K562 (cell line): ENCODE measurements around the gene ZNF778. TPM values are rescaled to one million over a fixed set of nuclear protein-coding genes. Genes with fewer than 3 reads are reported as not detected.

Experiments used
- CC2D1A ChIP-seq: fragments of 450-650 bp; IDR thresholded peaks from 2 replicates; pipeline ENCODE4 v1.6.1; 2017; ENCODE audit warnings: mild to moderate bottlenecking
- CCAR2 ChIP-seq: fragments of 200-400 bp; formaldehyde crosslinking; IDR thresholded peaks from 2 replicates; pipeline ENCODE4 v1.6.1; 2017; ENCODE audit warnings: mild to moderate bottlenecking, low read depth, low read length
- ETV5 ChIP-seq: sonication (generic); formaldehyde crosslinking; IDR thresholded peaks from 2 replicates; pipeline ENCODE4 v1.4.0; 2020; ENCODE audit warnings: low read depth, mild to moderate bottlenecking, missing genetic modification reagents
- FOSL1 ChIP-seq: fragments of 200-800 bp; sonication (Bioruptor generic); conservative IDR thresholded peaks from 2 replicates; pipeline ENCODE4 v1.6.1; 2016; ENCODE audit warnings: missing genetic modification characterization, missing compliant biosample characterization
- GTF2F1 ChIP-seq: IDR thresholded peaks from 2 replicates; pipeline ENCODE4 v1.6.1; 2011; ENCODE audit warnings: low read depth, low read length, improper control_type of control experiment
- MCM5 ChIP-seq: fragments of 450-650 bp; IDR thresholded peaks from 2 replicates; pipeline ENCODE4 v1.6.1; 2016; ENCODE audit warnings: low read depth
- NR2C2 ChIP-seq, 2 experiments: fragments of 200-800 bp in 1 of 2; sonication (Bioruptor generic) in 1 of 2; sonication (generic) in 1 of 2; formaldehyde crosslinking in 1 of 2; IDR thresholded peaks; 2 replicates each; pipeline versions ENCODE4 v1.6.1 to v1.8.0; 2016 to 2022; ENCODE audit warnings: mild to moderate bottlenecking in 1 of 2, missing compliant biosample characterization in 1 of 2, missing genetic modification characterization in 1 of 2, missing genetic modification reagents in 1 of 2
- SFPQ ChIP-seq: fragments of 200-400 bp; formaldehyde crosslinking; IDR thresholded peaks from 2 replicates; pipeline ENCODE4 v1.6.1; 2017; ENCODE audit warnings: mild to moderate bottlenecking, low read depth, low read length, moderate library complexity
- SIN3A ChIP-seq, 2 experiments: fragments of 150-350 bp in 1 of 2; IDR thresholded peaks; 2 replicates each; pipeline ENCODE4 v1.6.1; 2011 to 2016; ENCODE audit warnings: borderline replicate concordance in 2 of 2, low read depth in 2 of 2, low read length in 2 of 2, mild to moderate bottlenecking in 2 of 2, moderate library complexity in 2 of 2; ENCODE audit not compliant: control insufficient read depth in 1 of 2
- SMAD4 ChIP-seq: fragments of 250-450 bp; sonication (Bioruptor Pico); conservative IDR thresholded peaks from 2 replicates; pipeline ENCODE4 v1.8.0; 2021; ENCODE audit warnings: inconsistent platforms, mild to moderate bottlenecking, moderate library complexity
- ZC3H11A ChIP-seq: IDR thresholded peaks from 2 replicates; pipeline ENCODE4 v1.6.1; 2012; ENCODE audit warnings: low read depth, low read length, improper control_type of control experiment
- ZMIZ1 ChIP-seq, 2 experiments: fragments of 150-350 bp in 1 of 2; IDR thresholded peaks; 2 replicates each; pipeline ENCODE4 v1.6.1; 2012 to 2016; ENCODE audit warnings: low read depth in 2 of 2, low read length in 2 of 2, mild to moderate bottlenecking in 1 of 2, moderate library complexity in 1 of 2
- ZNF165 ChIP-seq: fragments of 250-450 bp; sonication (Bioruptor Pico); IDR thresholded peaks from 2 replicates; pipeline ENCODE4 v1.4.0; 2020; ENCODE audit warnings: borderline replicate concordance
- ZNF232 ChIP-seq: sonication (generic); formaldehyde crosslinking; IDR thresholded peaks from 2 replicates; pipeline ENCODE4 v1.8.0; 2022; ENCODE audit warnings: mild to moderate bottlenecking, missing genetic modification reagents
- ZNF512 ChIP-seq: IDR thresholded peaks from 2 replicates; pipeline ENCODE4 v1.6.1; 2016; ENCODE audit warnings: missing genetic modification characterization, missing compliant biosample characterization
- ZNF740 ChIP-seq, 3 experiments: fragments of 200-800 bp in 1 of 3; sonication (Bioruptor generic) in 1 of 3; sonication (generic) in 1 of 3; formaldehyde crosslinking in 1 of 3; IDR thresholded peaks; 2 replicates each; pipeline versions ENCODE4 v1.6.1 to v1.8.0; 2016 to 2022; ENCODE audit warnings: mild to moderate bottlenecking in 2 of 3, missing compliant biosample characterization in 2 of 3, missing genetic modification characterization in 2 of 3, missing genetic modification reagents in 1 of 3
- polyA plus RNA-seq, 8 experiments: library from polyadenylated mRNA; depleted of rRNA in 4 of 8; stranded (reverse) in 5 of 8; unstranded in 3 of 8; fragments of >200 nt; fragmentation: Nextera tagmentation in 2 of 8; fragmentation: Illumina TruSeq in 1 of 8; extraction: Ambion mirVana in 2 of 8; extraction: Trizol in 1 of 8; gene quantifications; 2 replicates each; pipeline versions ENCODE4 v1.2.1 to v1.2.3, GENCODE V29; 2011 to 2014; ENCODE audit warnings: inconsistent platforms in 1 of 8, missing spikeins in 1 of 8
- total RNA-seq, 7 experiments: library from RNA; depleted of rRNA in 6 of 7; stranded (reverse); fragments of >200 nt in 6 of 7; fragmentation: Illumina TruSeq in 2 of 7; extraction: Trizol in 2 of 7; gene quantifications; 2 replicates each; pipeline versions ENCODE4 v1.2.1 to v1.2.3, GENCODE V29; 2011 to 2021; ENCODE audit warnings: low replicate concordance in 1 of 7

The ZNF778 gene
- total and polyA plus RNA-seq, 9 of the 15 experiments (the other 6 are each of a cell fraction or from before 2014, with no cell fraction given), result 0.70 to 60.6 (median 7.5) TPM

GRCh38 chr16:89217388-89218191 lies at the start of gene ZNF778 (continued):
- no peak for TF ChIP-seq ZNF512
- TF ChIP-seq MCM5, result no peak
- no peak for TF ChIP-seq ZNF232 (CRISPR knock-in tag)
- TF ChIP-seq NR2C2 (CRISPR knock-in tag; IDR thresholded peaks at IDR 0.05), result no peak
- peak; percentile 26; the same call in 1 of the 2 replicates for TF ChIP-seq NR2C2 (tag; IDR thresholded peaks at IDR 0.05)
- TF ChIP-seq GTF2F1, result no peak
- no peak for TF ChIP-seq ZC3H11A
- peak; percentile 75 for TF ChIP-seq ETV5
- TF ChIP-seq SIN3A (IDR thresholded peaks at IDR 0.05; ENCODE audit: borderline replicate concordance in 2 of 2, control insufficient read depth in 1 of 2, low read depth in 2 of 2, low read length in 2 of 2), result peak; percentile 98 to 99
- 0 out of 4 replicates have a peak, but pooled peaks of 1 of the 2 experiments have one; percentile 28 for TF ChIP-seq ZMIZ1 (IDR thresholded peaks at IDR 0.05; ENCODE audit: low read depth in 2 of 2, low read length in 2 of 2)
- peak; percentile 32; the same call in 1 of the 2 replicates for TF ChIP-seq SMAD4 (CRISPR knock-in tag)
- TF ChIP-seq SFPQ, result no peak
- TF ChIP-seq FOSL1 (tag), result no peak
- TF ChIP-seq ZNF740 (CRISPR knock-in tag; IDR thresholded peaks at IDR 0.05), result peak; percentile 67; the same call in 1 of the 2 replicates
- TF ChIP-seq ZNF740 (tag; IDR thresholded peaks at IDR 0.05), result peak in 1 of 2 experiments; percentile 42; a peak in 1 of 4 replicates
- TF ChIP-seq CCAR2, result no peak
- no peak for TF ChIP-seq CC2D1A
- no peak for TF ChIP-seq ZNF165 (CRISPR knock-in tag)
